ENCODE results near the gene ASCL5. TPM values are rescaled to one million over a fixed set of nuclear protein-coding genes. Genes with fewer than 3 reads are reported as not detected.

The ASCL5 gene
- total RNA-seq, 1 experiment from 2014 or later, result not detected

- no peak for DNase-seq (ENCODE audit: low spot score)
Observed at GRCh38 chr1:201111156-201111555, 15.8 kb downstream of the ASCL5 start.

- DNase-seq (ENCODE audit: low spot score), result no peak
Observed at GRCh38 chr1:201110616-201111015, 16.4 kb downstream of the ASCL5 start.

DNA sequence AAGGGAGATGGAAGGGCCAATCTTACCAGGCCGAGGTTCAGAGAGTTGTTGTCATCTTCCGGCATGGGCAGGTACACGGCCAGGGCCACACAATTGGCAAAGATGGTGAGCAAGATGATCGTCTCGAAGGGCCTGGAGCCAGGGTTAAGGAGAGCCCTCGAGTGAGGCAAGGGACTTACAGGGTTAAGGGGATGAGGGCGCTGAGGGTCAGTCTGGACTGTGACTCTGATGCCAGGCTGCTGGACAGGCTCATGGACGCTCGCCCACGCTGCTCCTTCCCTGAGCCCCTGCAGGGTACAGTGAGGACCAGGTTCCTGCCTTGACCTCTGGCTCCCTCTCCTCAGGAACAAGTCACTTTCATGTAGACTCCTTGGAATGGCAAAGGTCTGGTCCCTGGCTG lies 16.8 kb downstream of the ASCL5 start:
- no peak for DNase-seq (ENCODE audit: low spot score)

DNA sequence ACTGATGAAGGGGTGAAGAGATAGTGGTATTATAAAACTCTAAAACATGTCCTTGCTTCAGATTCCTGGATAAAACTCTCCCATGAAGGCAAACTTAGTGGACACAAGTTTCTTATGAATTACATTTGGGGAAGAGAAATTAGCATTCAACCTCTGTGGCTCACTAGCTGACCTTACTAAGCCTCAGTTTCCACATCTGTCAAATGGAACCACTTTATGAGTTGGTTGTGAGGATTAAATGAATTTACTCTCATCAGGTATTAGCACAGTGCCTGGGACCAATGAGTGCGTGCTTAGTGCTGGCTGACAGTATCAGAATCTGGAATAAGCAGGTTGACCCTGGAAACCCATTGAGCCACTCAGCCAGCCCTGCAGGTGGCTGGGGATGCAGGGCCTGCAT lies 17.3 kb downstream of the ASCL5 start:
- DNase-seq (ENCODE audit: low spot score), result no peak

GRCh38 chr1:201108614-201109013 lies 18.4 kb downstream of the ASCL5 start:
- no peak for DNase-seq (ENCODE audit: low spot score)

DNA sequence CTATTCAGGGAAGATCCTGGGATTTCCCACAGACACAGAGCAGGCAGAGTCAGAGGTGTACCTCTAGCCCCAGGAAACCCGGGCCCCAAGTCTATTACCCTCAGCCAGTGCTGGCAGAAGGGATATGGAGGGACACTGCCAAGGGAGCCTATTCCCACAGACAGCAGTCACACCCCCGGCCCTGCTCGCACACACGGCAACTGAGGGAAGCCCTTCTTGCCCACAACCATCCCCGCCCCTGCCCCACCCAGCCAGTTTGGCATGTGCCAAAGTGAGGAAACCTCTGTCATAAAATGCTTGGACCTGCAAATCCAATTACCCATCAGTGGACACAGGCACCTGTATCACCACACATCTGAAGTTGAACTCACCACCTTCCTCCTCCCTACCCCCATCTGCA lies 21.3 kb downstream of the ASCL5 start:
- no peak for DNase-seq (ENCODE audit: low spot score)

DNA sequence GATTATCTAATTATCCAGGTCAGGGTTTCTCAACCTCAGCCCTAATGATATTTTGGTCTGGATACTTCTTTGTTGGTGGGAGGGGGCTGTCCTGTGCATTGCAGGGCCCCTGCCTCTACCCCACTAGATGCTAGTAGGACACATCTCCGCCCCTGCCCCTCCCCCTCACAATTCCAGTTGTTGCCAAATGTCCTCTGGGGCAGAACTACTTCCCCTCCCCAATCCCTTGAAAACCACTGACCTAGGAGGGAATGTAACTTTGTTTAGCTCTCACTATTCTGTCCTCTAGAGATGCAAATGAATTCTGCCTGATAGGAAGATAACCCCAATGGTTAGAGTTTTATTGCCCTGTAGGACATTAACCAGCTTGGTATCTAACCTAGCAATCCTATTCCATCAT lies 22.8 kb downstream of the ASCL5 start:
- DNase-seq (ENCODE audit: low spot score), result no peak

DNA sequence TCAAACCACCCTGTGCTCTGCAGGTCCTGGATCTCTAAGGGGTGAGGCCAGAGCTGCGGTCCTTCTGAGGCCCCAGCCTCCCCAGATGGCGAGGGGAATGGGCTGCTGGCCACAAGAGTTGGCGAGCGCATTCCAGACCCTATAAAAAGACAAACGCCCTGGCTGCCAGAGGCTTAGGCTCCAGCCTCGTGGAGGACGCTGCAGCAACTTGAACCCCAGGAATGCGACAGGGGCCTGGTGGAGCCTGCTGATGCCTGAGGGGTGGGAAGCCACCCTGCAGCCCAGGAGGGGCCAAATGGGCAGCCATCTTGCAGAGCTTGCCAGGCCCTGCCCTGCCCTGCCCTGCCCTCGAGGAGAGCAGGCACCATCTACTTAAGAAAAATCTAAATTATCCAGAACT lies 23.3 kb downstream of the ASCL5 start:
- no peak for DNase-seq (ENCODE audit: low spot score)

GRCh38 chr1:201100169-201100930 lies 26.6 kb downstream of the ASCL5 start:
- no peak for DNase-seq (ENCODE audit: low spot score)

- DNase-seq (ENCODE audit: low spot score), result no peak
Observed at GRCh38 chr1:201098992-201099677, 27.8 kb downstream of the ASCL5 start.

- no peak for DNase-seq (ENCODE audit: low spot score)
Observed at GRCh38 chr1:201096977-201097856, 29.8 kb downstream of the ASCL5 start.

DNA sequence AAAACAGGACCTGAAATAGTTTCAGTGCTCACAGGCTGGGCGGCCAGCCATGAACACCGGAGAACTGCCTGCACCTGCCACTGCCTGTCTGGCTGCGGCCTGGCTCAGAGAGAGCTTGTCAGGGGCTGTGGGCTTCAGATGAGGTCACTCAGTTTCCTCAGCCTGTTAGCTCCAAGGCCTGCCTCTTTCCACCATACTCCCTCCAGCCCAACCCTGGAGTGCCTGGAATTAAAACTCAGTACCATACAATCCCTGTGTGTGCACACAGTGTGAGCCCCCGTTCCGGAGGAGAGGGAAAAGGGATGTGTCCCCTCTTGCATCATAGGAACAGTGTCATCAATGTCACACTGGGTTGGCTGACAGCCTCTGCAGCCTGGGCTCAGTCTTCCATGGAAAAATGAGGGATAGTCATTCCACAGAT lies 30.9 kb downstream of the ASCL5 start:
- no peak for DNase-seq (ENCODE audit: low spot score)

- DNase-seq (ENCODE audit: low spot score), result no peak
Observed at GRCh38 chr1:201095581-201095980, 31.4 kb downstream of the ASCL5 start.

DNA sequence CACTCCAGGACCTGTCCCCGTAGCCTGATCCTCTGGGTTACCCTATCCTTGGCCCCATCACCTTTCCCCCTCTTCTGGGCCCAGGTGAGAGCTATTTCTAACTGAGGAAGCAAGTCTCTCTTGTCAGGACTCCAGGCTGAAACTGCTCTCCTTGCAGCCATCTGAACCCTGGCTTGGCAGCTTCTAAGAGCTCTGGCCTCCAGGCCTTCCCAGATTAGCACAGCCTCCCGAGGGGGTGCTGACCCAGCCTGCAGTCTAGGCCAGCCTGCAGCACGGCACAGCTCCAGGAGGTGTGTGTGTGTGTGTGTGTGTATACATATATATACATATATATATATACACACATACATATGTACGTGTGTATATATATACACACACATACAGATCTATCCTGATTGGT lies 32.2 kb downstream of the ASCL5 start:
- DNase-seq (ENCODE audit: low spot score), result no peak

- no peak for DNase-seq (ENCODE audit: low spot score)
Observed at GRCh38 chr1:201093962-201094361, 33.0 kb downstream of the ASCL5 start.

DNA sequence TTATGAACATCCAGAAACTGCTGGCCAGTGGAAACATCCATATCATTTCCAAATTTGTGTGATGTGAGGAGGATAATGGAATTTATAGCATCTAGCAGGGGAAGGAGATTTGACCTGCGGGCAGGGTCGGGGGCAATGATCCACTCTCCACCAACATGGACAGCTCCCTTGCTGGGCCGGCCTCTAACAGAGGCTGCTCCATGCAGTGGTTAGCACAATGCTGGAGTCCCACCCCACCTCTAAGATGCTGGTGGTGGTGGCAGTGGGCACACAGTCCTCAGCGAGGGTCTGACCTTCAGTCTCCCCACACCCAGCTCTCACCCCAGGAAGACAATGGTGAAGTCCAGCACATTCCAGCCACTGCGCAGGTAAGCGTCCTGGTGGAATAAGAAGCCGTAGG lies 33.4 kb downstream of the ASCL5 start:
- no peak for DNase-seq (ENCODE audit: low spot score)

- no peak for DNase-seq (ENCODE audit: low spot score)
Observed at GRCh38 chr1:201092738-201093137, 34.2 kb downstream of the ASCL5 start.

DNA sequence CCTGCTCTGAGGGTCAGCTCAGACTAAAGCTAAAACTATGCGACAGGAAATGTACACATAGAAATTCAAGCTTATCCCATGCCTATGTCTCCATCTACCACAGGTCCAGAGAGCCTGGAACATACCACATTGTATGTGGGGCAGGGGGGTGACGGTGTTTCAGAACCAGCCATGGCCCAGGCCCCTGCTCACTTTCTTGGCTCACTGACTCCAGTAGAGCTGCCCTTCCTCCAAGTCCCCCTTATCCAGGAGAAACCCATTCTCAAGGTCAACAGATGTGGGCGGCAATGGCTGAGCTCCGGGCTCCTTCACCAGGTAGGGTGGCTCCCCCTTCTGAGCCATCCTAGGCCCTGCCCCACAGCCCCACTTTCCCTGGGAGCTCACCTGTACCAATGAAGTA lies 35.7 kb downstream of the ASCL5 start:
- DNase-seq (ENCODE audit: low spot score), result no peak

- no peak for DNase-seq (ENCODE audit: low spot score)
Observed at GRCh38 chr1:201090541-201090940, 36.4 kb downstream of the ASCL5 start.

DNA sequence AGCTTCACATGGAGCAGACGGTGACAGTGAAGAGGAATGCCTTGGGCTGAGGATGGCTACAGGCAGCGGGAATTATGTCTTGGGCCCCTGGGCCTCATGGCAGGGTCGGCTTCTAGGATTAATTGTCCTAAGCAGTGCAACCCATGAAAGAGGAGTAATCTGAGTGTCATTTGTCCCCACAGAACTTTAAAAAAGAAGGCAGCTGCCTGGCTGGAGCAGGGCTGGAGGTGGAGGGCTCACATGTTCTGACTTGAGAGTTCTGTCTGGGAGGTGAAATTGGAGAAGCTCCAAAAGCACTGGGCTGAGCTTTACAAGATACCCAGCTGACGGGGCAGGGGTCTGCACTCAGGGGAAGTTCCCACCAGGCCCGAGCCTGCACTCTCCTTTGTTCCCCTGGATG lies 37.4 kb downstream of the ASCL5 start:
- DNase-seq (ENCODE audit: low spot score), result no peak

DNA sequence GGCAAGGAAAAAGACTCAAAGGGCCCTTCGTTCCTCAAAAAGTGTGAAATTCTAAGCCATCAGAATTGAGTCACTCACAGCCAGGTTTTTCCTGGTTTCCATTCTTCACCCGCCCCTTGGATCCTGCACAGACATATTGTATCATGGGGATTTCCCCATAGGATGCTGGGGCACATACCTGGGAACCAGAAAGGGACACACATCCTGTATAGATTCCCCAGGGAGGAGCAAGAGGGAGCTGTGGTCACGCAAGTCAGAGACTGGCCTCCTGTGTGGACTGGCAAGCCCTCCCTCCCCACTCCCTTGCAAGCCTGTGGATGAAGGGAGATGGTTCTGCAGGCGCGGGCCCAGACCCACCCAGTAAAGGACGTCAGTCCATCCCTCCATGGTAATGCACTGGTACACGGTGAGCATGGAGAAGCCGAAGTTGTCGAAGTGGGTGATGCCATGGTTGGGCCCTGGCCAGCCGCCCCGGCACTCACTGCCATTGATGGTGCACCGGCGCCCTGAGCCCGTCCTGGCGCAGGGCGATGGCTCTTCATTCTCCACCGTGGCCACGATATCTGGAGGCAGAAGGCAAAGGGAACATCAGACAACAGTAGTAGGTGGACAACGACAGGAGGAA lies 38.0 kb downstream of the ASCL5 start:
- DNase-seq (ENCODE audit: low spot score), result no peak

DNA sequence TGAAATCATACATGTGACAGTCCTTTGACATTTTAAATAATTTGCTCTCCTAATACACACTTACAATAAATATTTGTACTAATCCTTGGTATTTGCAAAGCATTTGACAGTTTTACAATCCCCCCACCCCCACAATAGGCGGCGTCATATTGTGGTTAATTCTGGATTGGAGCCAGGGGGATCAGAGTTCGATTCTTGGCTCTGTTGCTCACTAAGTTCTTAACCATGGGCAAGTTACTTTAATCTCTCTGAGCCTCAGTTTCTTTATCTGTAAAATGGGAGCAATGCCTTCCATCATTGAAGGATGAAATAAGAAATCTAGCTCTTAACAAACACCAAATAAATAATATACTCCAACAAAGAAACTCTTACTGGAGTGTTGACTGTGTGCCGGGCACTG lies 38.6 kb downstream of the ASCL5 start:
- DNase-seq (ENCODE audit: low spot score), result no peak

Measured in H4 (cell line).